Right ventricle myocardium superior (tissue), 1 donor: ENCODE data around the gene TMEM256. TPM values are rescaled to one million over a fixed set of nuclear protein-coding genes. Genes with fewer than 3 reads are reported as not detected.

ENCODE experiments used
- ATAC-seq: fragments of 200-7000 bp; cut with Tn5 transposase; one replicate; pipeline ENCODE4 v1.9.1; 2020; ENCODE audit warnings: mild to moderate bottlenecking; ENCODE audit not compliant: poor library complexity
- DNase-seq: peaks from one replicate; pipeline ENCODE4 v3.0.0-alpha.2; 2020
- intact Hi-C: fragments of 100-400 bp; cut with DNase I; formaldehyde crosslinking; loops from one replicate; pipeline ENCODE4 v1.11.2; 2022
- total RNA-seq: library from RNA; stranded (reverse); fragmentation: NEBNext Ultra II Directional; extraction: Animal tissue kit (Norgen Biotek cat#: 25700); gene quantifications from one replicate; pipeline ENCODE4 v1.2.1, GENCODE V29; 2021
- donor health status: DM: no; HTN: yes; CAD: no; lungs with severe emphysema.

Gene TMEM256
- total RNA-seq, 1 donor from 2014 or later = 61.5 TPM

DNA sequence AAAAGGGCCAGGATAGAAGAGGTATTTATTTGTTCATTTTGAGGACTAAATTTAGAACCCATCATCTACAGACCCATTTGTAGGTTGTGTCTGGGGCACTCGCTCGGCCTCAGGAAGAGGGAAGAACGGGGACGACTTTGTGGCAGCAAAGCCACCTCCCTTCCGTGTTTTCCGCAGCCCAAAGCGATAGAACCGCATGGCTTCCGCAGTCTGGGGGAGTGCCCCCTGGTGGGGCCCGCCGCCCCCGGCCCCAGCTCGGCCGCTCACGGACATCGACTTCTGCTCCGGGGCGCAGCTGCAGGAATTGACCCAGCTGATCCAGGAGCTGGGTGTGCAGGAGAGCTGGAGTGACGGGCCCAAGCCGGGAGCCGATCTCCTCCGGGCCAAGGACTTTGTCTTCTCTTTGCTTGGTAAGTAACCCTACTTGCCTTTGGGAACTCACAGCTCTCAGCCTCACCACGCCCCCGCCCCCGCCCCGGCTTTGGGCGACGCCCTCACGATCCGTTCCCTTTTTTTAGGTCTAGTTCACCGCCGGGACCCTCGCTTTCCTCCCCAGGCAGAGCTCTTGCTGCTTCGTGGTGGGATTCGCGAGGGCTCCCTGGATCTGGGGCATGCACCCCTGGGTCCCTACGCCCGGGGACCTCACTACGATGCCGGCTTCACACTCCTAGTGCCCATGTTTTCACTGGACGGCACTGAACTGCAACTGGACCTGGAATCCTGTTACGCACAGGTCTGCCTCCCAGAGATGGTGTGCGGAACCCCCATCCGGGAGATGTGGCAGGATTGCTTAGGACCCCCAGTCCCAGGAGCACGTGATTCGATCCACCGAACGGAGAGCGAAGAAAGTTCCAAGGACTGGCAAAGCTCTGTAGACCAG lies 32.0 kb upstream of the TMEM256 start:
- ATAC-seq (peak; percentile 1), DNase-seq (peak; percentile 71)
- intact Hi-C loops = loop anchor here (2.0 to 10.0 kb wide), 3 partner anchors 46 to 125 kb away; partner anchors contain the start of genes KCTD11, POLR2A, SENP3 and SLC35G6

DNA sequence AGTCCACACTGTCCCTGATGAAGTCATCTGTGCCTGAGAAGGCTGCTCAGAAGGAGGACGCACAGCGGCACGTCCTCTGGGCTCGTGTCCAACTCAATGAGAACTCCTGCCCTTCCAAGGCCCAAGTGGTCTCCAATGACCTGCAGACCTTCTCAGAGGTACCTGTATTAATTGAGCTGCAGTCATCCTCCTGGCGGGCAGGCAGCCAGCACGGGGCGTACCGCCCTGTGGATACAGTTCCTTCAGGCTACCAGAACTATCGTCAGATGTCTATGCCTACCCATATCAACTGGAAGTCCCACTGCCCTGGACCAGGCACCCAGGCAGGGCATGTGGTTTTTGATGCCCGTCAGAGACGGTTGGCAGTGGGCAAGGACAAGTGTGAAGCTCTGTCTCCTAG lies 28.4 kb upstream of the TMEM256 start:
- ATAC-seq (no peak), DNase-seq (no peak)
- intact Hi-C loops = loop anchor here (10.0 kb wide), 1 partner anchor 77 kb away; the partner anchor contains the start of genes KCTD11 and TMEM95

DNA sequence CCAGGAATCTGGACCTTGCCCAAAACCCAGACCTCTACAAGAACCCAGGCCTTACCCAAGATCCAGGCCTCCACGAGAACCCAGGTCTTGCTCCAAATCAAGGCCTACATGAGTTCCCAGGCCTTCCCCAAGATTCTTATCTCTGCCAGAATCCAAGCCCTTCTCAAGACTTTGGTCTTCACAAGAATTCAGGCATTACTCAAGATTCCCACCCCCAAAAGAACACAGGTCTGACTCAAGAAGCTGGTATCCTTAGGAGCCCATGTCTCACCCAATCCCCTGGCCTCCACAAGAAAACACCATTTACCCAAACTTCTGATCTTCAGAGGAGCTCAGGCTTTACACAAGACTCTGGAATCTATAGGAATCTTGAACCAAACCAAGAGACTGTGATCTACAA lies 27.3 kb upstream of the TMEM256 start:
- ATAC-seq (no peak), DNase-seq (no peak)
- intact Hi-C loops = loop anchor here (10.0 kb wide), 1 partner anchor 76 kb away; the partner anchor contains the start of genes KCTD11 and TMEM95

DNA sequence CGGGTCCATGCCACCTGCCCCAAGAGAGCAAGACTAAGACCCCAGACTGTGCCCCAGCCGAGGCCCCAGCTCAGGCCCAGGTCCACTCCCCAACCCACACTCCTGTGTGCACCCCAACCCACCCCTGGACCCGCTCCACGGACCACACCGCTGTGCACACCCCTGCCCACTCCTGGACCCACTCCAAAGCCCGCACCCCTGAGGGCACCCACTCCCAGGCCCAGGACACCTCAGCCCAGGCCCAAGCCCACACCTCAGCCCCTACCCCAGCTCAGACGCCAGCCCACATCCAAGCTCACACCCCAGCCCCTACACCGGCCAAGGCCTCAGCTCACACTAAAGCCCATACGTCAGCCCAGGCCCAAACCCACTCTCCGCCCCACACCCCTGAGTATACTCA lies 25.8 kb upstream of the TMEM256 start:
- DNase-seq = no peak
- ATAC-seq = no peak
- intact Hi-C loops = loop anchor here (10.0 kb wide), 1 partner anchor 75 kb away; the partner anchor contains the start of genes KCTD11 and TMEM95

DNA sequence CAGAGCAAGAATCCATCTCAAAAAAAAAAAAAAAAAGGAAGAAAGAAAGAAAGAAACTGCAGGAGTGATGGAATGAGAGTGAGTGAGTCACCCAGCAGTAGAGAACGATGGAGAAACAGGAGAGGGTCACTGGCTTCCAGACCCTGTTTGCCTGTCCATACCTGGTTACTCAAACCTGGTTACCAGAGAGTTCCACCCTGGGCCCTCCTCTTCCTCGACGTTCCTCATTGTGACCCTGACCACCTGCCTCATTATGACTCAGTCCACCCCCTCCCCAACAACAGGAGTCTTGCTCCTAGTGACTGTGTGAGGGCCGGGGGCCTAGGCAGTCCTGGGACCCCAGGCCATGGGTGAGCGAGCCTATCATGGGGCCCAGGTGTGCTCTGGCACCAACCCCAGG lies 24.7 kb upstream of the TMEM256 start, which contains the start of gene SPEM3:
TSS of gene SPEM3 (plus strand) at position 301 of the 400 bp plus-strand sequence. CDS start at position 347, 46 bp downstream.
- intact Hi-C loops = no loop called here
- no peak for DNase-seq
- ATAC-seq = no peak

DNA sequence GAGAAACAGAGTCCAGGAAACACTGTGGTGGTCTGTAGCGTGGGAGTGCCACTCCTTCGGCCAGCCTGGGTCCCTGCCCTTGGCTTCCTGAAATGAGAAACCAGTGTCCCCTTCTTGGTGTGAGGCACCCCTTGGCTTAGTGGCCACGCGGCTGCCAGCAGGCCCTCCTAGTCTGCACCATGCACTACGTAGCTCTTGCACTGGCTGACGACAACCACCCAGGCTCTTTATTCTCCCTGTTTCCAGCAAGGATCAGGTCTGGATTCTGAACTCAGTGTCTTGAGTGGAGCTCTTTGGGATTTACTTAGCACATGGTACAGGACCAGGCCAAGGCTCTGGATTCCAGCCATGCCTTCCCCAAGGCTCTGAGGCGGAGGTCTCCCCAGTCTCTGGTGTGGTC lies 23.7 kb upstream of the TMEM256 start:
- intact Hi-C loops = no loop called here
- no peak for ATAC-seq
- no peak for DNase-seq

DNA sequence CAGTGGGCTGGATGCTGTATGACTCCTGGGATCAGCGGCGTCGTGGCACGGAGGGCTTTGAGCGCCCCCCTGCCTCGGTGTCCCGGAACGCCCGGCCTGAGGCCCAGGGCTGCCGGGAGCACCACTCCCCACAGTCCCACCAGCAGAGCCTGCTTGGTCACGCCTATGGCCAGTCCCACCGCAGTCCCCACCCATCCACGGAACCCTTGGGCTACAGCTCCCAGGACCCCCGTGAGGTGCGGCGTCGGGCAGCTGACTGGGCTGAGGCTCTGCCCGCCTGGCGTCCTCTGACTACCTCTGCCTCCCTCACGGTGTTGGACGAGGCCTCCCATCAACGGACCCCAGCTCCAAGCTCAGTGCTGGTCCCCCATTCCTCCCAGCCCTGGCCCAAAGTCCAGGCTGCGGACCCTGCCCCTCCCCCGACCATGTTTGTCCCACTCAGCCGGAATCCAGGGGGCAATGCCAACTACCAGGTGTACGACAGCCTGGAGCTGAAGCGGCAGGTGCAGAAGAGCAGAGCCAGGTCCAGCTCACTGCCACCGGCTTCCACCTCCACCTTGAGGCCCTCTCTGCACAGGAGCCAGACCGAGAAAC lies 23.1 kb upstream of the TMEM256 start:
- DNase-seq (no peak), ATAC-seq (no peak)
- intact Hi-C loops = no loop called here

DNA sequence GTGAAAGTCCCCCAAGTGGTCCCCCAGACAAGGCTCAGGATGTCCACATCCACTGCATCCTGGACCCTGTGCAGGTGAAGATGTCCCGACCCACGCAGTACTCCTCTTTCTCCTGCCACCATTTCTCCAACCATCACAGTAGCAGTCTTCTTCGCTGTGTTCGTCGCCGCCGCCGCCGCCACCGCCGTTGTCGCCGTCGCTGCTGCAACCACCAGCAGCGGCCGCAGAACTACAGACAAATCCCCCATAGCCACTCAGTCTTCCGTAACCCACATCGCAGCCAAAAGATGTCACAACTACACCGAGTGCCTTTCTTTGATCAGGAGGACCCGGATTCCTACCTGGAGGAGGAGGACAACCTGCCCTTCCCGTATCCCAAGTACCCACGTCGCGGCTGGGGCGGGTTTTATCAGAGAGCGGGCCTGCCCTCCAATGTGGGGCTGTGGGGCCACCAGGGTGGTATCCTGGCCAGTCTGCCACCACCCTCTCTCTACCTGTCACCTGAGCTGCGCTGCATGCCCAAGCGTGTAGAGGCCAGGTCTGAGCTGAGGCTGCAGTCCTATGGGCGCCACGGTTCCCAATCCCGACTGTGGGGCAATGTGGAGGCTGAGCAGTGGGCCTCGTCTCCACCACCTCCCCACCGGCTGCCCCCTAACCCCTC lies 22.4 kb upstream of the TMEM256 start:
- intact Hi-C loops = no loop called here
- DNase-seq = no peak
- no peak for ATAC-seq

DNA sequence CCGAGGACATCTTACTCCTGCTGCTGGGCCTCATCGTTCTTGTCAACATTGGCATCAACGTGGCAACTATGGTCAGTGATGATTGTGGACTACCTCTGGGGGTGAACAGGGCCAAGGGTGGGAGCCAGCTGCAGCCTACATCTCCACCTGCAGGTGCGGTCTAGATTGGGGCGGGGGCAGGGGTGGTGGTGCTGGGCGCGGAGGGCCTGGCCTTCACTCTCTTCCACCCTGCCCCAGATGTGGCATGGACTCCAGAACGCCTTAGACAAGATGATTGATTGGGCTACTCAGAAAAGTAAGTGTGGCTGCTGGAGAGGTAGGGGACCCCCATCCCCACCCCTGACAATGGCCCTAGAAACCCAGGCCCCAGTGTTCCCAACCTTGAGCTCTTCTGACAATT lies 21.9 kb upstream of the TMEM256 start:
- intact Hi-C loops = no loop called here
- ATAC-seq = no peak
- DNase-seq = no peak

DNA sequence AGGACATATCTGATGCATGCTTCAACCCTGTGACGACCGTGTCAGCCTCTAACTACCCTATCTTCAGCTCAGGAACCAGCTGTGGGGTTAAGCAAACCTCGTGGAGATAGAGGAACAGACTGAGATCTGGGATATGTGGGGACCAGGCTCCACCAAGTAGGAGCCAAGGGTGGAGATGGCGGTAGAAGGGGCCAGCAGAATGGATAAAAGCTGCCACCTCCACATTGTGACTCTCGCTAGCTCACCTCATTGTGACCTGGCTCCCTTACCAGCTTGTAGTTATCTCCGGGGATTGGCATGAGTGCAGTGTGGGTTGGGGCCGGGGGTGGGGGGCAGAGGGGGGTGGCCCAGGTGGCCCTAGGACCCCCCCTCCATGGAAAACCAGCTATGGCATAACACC lies 21.4 kb upstream of the TMEM256 start, which contains the start of gene SPEM2:
TSS of gene SPEM2 (plus strand) at position 301 of the 400 bp plus-strand sequence. CDS start at position 374, 73 bp downstream.
- ATAC-seq = no peak
- intact Hi-C loops = no loop called here
- no peak for DNase-seq

DNA sequence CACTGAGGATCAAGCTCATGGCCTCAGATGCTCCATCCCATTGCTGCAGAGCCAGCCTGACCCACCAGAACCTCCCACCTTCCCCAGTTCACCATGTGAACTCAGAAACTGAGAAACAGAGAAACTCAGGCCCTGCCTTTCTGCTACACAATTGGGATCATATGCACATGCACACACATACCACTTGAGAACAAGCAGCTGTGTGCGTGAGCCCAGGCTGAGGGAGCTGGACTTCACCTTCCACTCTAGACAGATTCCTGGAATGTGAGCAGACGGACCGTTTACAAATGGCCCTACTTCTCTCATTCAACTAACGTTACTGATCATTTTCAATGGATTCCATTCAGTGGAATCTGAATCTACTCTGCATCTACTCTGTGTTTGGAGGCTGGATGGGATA lies 19.8 kb upstream of the TMEM256 start:
- intact Hi-C loops = no loop called here

DNA sequence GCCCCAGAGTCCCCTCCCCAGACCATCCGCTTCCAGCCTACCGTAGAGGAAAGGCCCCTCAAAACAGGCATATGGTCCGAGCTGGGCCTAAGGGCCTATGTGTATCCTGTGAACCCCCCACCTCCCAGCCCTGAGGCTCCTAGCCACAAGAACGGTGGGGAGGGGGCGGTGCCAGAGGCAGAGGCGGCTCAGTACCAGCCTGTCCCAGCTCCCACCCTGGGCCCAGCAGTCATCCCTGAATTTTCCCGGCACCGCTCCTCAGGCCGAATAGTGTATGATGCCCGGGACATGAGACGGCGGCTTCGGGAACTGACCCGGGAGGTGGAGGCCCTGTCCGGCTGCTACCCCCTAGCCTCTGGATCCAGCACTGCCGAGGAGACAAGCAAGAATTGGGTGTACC lies 17.3 kb upstream of the TMEM256 start:
- no peak for DNase-seq
- intact Hi-C loops = no loop called here
- ATAC-seq = no peak

More for the DNA sequence above, 19.8 kb upstream of the TMEM256 start:
- DNase-seq (no peak), ATAC-seq (no peak)

DNA sequence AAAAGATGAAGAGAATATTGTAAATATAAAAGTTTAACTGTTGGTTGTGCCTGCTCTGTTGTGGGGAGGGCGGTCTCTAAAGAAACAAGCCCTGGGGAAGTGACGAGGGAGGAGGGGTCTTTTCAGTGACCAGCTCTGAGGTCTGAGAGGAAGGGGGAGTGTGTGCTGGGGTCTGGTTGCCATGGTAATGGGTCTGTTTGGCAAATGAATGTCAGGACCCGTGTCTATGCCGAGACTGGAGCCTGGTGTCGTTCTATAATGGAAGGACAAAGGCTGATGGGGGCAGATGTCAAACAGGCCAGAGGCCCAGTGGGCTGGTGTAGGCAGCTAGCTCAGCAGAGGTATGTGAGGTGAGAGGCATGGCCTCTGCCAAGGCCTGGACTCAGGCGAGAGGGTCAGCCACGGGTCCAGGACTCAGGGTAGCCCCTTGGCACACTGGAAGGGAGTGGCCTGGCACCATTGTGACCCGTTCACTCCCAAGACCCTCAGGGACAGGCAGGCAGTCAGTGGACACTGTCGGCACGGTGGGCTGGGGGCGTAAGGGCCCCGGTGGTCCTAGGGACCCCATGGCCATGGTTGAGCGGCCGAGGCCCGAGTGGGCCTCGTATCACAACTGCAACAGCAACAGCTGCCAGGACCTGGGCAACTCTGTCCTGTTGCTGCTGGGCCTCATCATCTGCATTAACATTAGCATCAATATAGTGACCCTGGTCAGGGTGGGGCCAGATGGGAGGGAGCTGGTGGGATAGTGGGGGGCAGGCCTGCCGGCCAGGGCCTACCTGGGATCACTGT lies 16.1 kb upstream of the TMEM256 start, which contains the start of gene SPEM1:
TSS of gene SPEM1 (plus strand) at position 506 of the 792 bp plus-strand sequence. CDS start at position 567, 61 bp downstream.
- ATAC-seq = no peak
- intact Hi-C loops = no loop called here
- DNase-seq = no peak

DNA sequence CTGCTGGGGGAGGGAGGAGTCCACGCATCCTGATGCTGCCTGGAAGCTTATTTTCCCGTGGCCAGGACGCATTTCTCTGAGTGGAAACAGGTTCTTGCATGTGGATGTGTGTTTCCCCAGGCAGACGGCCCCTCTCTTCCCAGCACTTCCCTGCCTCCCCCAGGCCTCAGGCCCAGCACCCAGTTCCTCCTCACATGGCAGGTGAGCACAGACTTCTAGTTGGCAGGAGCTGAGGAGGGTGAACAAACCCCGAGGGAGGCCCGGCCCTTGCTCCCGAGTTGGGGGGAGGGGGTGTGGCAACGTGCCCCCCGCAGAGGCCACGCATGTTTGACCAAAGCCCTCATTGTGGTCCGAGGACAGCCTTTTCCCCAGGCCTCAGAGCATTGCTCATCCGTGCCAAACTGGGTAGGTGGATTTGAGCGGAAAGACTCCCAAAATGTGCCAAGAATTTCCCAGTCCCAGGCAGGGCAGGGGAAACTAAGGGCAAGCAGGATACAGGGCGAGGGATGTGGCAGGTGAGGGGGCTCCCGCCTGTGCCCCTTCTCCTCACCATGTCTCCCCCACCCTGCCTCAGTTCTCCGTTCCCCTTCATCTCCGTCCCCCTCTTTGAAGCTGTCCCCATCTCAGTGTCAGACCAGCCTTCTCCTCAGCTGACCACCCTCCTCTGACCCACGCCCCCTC lies 14.7 kb upstream of the TMEM256 start:
- intact Hi-C loops = no loop called here
- DNase-seq (no peak), ATAC-seq (no peak)

DNA sequence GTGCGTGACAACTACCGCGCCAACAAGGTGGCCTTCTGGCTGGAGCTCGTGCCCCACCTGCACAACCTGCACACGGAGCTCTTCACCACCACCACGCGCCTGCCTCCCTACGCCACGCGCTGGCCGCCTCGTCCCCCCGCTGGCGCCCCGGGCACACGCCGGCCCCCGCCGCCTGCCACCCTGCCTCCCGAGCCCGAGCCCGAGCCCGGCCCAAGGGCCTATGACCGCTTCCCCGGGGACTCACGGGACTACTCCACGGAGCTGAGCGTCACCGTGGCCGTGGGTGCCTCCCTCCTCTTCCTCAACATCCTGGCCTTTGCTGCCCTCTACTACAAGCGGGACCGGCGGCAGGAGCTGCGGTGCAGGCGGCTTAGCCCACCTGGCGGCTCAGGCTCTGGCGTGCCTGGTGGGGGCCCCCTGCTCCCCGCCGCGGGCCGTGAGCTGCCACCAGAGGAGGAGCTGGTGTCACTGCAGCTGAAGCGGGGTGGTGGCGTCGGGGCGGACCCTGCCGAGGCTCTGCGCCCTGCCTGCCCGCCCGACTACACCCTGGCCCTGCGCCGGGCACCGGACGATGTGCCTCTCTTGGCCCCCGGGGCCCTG lies 13.3 kb upstream of the TMEM256 start:
- DNase-seq (no peak), ATAC-seq (no peak)
- intact Hi-C loops = no loop called here

DNA sequence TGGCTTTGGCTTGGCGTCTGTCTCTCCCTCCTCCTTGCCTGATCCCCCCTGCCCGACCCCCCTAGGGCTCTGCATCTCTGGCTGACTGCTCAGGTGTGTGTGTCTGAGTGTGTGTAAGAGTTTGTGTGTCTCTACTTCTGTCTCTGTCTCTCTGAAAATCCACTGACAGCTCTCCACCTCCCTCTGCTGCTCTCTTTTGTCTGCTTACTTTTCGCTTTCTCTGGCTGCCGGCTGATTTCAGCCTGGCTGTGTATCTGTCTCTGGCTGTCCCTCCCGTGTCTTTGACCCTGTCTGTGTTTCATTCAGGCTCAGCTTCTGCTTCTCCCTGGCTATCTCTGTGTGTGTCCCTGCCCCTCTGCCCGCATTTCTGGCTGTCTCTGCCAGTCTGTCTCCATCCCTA lies 12.4 kb upstream of the TMEM256 start:
- DNase-seq = no peak
- intact Hi-C loops = no loop called here
- ATAC-seq = no peak

DNA sequence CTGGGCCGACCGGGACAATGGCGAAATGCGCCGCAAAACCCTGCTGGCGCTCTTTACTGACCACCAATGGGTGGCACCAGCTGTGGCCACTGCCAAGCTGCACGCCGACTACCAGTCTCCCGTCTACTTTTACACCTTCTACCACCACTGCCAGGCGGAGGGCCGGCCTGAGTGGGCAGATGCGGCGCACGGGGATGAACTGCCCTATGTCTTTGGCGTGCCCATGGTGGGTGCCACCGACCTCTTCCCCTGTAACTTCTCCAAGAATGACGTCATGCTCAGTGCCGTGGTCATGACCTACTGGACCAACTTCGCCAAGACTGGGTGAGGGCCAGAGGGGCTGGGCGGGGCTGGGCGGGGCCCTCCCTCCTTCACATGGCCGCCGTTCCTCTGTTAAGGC lies 11.9 kb upstream of the TMEM256 start:
- DNase-seq (no peak), ATAC-seq (no peak)
- intact Hi-C loops = no loop called here
